Stimulated activated CD8-positive, alpha-beta memory T cell treated with anti-CD3 and anti-CD28 coated beads, Interleukin-7, amount 100 ng/mL, for 4 hours (primary cell): ENCODE data around the gene ANXA3.
"Not testable (repeated sequence)": the region's sequence is repeated elsewhere in the genome, so short reads cannot be mapped to it uniquely, and the experiment has no call there.

ENCODE experiments used
- DNase-seq, 2 donors: peaks; one replicate each; pipeline ENCODE4 v3.0.0-alpha.2; 2020; ENCODE audit warnings: low read depth in 2 of 2

ANXA3 gene

GRCh38 chr4:78543424-78544125 is 8.0 kb upstream of the ANXA3 start:
- DNase-seq, result no peak

DNA sequence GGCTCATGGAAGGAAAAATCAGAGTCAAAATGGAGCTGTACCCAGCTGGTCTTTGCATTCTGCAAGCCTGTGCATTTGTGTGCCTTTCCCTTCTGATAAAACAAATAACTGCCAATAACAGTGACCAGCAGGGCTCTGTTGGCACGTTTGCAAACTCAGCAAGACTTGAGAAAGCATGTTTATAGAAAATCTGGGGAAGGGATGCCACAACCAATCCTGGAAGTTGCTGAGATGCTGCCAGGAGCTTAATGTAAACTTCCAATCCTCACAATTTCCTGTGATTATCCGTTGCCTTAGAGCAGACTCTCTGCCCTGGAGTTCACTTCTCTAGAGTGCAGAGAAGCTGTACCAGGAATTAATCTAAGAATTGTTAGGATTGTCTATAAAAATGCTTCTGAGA is 6.9 kb upstream of the ANXA3 start:
- no peak for DNase-seq

DNA sequence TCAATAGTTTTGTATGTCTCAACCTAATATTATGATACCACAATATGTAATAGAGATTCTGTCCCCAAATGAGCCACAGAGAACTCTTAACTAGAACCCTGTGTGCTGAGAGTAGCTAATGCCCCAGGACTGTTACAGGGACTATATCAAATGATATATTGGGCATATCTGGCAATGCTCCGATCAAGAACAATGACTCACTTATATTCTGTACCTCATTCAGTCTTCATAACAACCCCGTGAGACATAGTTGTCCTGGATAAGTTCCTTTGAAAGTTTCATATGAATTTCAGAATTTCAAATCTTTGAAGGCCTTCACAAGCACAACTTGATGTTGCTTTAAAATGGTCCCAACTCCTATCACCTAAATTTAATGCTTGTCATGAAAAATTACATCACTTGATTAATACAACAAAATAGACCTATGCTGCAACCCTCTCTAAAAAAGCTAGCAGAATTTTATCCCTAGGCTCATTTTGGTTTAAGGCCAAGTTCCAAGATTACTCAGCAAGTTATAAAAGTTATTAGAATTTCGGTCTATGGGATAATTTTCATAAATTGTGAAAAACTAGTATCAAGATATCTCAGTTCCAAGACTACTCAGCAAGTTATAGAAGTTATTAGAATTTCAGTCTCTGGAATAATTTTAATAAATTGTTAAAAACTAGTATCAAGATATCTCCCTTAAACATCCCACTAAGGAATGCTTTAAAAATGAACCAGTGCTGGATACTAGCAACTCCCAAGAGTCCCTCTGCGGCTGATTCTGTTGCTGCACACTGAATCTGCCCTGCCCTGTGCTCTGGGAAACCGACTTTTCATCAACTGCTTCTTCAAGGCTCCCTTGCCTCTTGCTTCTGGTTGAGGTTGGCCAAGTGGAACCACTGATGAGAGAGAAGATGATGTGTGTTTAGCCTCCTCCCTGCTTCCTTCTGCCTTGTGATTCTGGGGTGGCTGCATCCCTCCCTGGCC is 6.0 kb upstream of the ANXA3 start:
- DNase-seq, result no peak

- not testable (repeated sequence) for DNase-seq
Measured at GRCh38 chr4:78547899-78548298, 3.7 kb upstream of the ANXA3 start.

GRCh38 chr4:78548889-78549288 is 2.7 kb upstream of the ANXA3 start:
- not testable (repeated sequence) for DNase-seq

DNA sequence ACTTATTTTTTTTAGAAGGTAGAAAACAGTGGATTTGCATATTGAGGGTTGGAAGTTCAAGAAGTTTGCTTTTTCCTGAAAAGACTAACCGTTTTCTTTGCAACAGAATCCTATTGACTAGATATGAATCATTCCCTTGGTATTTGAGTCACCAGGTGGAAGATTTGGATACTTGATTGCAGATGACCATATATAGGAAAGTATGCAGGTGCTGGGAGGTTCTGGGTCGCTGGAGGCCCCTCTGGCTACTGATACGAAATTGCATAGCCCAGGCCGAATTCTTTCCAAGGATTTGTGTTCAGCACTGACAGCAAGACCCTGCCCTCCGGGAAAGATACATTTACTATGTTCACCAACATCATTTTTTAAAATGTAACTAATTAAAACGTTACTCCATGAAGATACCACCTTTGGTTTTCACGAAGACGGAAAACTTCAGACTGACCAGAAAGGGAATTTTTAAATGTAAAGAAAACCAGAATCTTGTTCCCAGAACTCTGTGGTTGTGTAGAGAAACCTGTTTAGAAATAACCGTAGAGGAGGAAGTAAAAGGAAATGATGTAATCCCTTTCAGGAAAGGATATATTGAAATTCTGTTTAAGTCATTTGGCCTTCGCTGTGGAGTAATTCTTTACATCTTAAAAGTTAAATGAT is 946 bp downstream of the ANXA3 start:
- DNase-seq, result no peak

DNA sequence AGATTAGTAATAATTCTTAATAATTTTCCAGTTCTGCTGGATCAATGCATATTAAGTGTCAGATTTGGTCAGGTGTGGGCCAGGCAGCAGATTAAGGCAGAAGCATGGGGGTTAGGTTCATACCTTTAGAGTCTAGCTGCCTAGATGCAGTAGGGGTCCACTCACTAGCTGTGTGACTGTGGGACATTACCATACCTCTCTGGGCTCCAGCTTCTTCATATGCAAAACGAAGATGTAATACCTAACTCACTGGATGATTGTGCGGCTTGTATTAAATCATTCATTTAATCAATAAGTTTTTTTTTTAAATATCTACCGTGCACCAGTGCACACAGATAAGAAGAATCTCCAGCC is 1.4 kb downstream of the ANXA3 start:
- DNase-seq, result no peak

- DNase-seq, result no peak
Measured at GRCh38 chr4:78553529-78554060, 2.0 kb downstream of the ANXA3 start.

- DNase-seq, result no peak
Measured at GRCh38 chr4:78556665-78557064, 5.1 kb downstream of the ANXA3 start.

GRCh38 chr4:78557841-78558240 is 6.3 kb downstream of the ANXA3 start:
- no peak for DNase-seq

- no peak for DNase-seq
Measured at GRCh38 chr4:78558410-78558809, 6.8 kb downstream of the ANXA3 start.

DNA sequence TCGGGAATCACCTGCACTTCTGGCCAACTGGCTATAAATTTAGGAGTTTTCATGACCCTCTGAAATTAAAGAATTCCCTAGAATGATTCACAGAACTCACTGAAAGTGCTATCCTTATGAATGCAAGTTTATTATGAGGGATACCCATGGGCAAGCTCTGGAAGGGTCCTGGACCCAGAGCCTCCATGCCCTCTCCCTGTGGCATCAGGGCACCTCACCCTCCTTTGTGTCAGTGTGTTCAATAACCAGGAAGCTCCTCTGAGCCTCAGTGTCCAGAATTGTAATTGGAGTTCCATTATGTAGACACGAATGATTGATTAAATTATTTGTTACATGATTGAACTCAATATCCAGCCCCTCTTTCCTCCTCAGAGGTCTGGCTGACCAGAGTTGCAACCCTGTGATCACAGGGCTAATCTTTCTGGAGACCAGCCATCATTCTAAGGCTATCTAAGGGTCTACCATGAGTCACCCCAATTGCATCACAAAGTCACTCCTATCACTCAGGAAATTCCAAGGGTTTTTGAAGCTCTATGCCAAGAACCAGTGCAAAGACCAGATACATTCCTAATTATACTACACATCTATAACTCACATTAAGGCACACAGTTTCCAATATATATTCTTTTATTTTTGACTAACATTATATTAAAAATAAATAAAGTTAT is 8.9 kb downstream of the ANXA3 start:
- no peak for DNase-seq

DNA sequence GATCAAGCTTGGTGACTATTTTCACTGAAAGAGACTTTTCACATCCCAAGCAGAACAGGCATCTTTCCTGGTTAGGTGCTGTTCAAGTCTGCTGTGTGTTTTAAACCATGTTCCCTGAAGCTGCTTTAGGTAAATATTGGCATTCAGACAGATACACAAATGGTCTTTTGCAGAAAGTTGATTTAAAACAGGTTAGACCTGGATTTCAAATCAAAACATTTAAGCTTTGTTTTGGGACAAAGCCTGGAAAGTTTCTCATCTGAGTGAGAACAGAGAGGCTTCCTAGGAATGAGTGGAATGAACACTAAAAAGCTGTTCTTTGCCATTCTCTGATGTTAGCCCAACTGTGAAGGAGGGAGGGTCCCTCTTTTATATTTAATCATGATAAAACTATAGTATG is 10.1 kb downstream of the ANXA3 start:
- no peak for DNase-seq

DNA sequence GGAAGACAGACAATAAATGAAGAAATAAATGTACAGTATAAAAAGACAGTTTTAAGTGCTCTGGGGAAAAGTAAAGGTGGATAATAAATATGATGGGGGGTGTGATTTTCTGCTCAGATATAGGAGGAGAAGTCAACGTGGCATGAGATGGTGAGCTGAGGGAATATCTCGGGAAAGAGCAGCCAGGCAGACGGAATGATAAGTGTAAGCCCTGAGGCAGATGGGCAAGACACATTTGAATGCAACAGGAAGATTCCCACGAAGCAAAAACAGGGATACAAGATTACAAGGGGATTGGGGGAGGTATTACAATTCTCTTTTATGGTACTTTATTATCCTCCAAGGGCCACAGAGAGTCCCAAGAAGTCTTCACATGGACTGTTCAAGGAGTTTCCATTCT is 11.1 kb downstream of the ANXA3 start:
- DNase-seq, result no peak

DNA sequence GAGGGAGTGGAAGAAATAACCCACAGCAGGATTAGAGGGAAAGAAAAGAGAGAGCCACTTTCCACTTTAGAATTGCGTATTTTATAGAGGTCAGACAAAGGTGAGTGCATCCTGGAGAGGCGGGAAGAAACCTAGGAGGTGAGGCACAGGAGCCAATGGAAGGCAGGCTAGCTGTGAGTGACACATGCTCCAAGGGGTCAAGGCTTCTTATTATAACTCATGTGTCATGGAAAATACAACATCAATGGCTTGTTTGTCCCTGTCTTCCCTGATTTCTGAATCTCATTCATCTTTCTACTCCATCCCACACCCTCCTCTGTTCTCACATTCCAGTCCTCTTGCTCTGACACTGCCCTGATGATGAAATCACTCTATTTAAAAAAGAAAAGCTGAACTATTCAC is 14.4 kb downstream of the ANXA3 start:
- no peak for DNase-seq

GRCh38 chr4:78566834-78567499 is 15.4 kb downstream of the ANXA3 start:
- DNase-seq, result no peak

- DNase-seq, result no peak
Measured at GRCh38 chr4:78567500-78568060, 16.0 kb downstream of the ANXA3 start.

- no peak for DNase-seq
Measured at GRCh38 chr4:78568640-78569305, 17.2 kb downstream of the ANXA3 start.

DNA sequence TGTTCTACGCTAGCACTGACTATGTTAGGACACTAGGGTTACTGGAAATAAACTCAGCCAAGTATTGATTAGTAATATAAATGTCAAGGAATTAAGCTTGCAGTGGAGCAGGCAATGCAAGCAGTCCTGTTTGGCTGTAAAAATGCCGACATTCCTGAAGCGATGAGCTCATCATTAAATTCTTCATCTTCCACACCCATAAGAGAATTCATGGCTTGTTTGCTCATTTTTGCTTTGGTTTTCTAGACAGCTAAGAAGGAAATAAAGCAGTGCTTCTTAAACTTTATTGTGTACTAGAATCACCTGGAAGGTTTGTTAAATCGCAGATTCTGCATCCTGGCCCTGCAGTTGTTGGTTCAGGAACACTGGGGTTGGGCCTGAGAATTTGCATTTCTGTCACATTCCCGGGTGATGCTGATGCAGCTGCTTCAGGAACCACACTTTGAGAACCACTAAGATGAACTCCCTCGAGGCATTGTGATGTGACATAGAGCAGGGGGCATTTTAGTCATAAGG is 17.8 kb downstream of the ANXA3 start:
- DNase-seq, result no peak

- no peak for DNase-seq
Measured at GRCh38 chr4:78570117-78570516, 18.5 kb downstream of the ANXA3 start.
